GM12878 (cell line): ENCODE measurements around the gene PTX4. TPM values are rescaled to one million over a fixed set of nuclear protein-coding genes. Genes with fewer than 3 reads are reported as not detected.

Source experiments
- BMI1 ChIP-seq: fragments of 450-650 bp; IDR thresholded peaks from 2 replicates; pipeline ENCODE4 v1.6.1; 2016; ENCODE audit warnings: mild to moderate bottlenecking, moderate library complexity, borderline replicate concordance
- E2F8 ChIP-seq: fragments of 450-650 bp; IDR thresholded peaks from 2 replicates; pipeline ENCODE4 v1.6.1; 2018; ENCODE audit warnings: mild to moderate bottlenecking, low read depth, moderate library complexity; ENCODE audit not compliant: partially characterized antibody
- EP300 ChIP-seq, 2 experiments: fragments of 150-350 bp in 1 of 2; IDR thresholded peaks; 2 replicates each; pipeline ENCODE4 v1.6.1; 2011 to 2012; ENCODE audit warnings: low read depth in 2 of 2, low read length in 2 of 2, borderline replicate concordance in 1 of 2, improper control_type of control experiment in 1 of 2, inconsistent platforms in 1 of 2; ENCODE audit not compliant: control insufficient read depth in 1 of 2
- ETV6 ChIP-seq, 2 experiments: fragments of 450-650 bp in 1 of 2; IDR thresholded peaks in 1 of 2; conservative IDR thresholded peaks in 1 of 2; 2 replicates each; pipeline ENCODE4 v1.6.1; 2014; ENCODE audit warnings: antibody characterized with exemption in 1 of 2, borderline replicate concordance in 1 of 2, low read depth in 1 of 2, mild to moderate bottlenecking in 1 of 2, moderate library complexity in 1 of 2
- IKZF2 ChIP-seq, 2 experiments: fragments of 450-650 bp; IDR thresholded peaks; 2 replicates each; pipeline ENCODE4 v1.6.1; 2017; ENCODE audit warnings: mild to moderate bottlenecking in 2 of 2, moderate library complexity in 2 of 2
- POLR2AphosphoS2 ChIP-seq: IDR thresholded peaks from 2 replicates; pipeline ENCODE4 v1.6.1; 2011; ENCODE audit warnings: low read depth, mild to moderate bottlenecking, low read length, improper control_type of control experiment, moderate library complexity
- POLR2AphosphoS5 ChIP-seq: IDR thresholded peaks from 2 replicates; pipeline ENCODE4 v1.6.1; 2011; ENCODE audit warnings: mild to moderate bottlenecking, low read length, inconsistent platforms
- RFX5 ChIP-seq: IDR thresholded peaks from 2 replicates; pipeline ENCODE4 v1.6.1; 2011; ENCODE audit warnings: low read depth, low read length, improper control_type of control experiment
- SIN3A ChIP-seq: IDR thresholded peaks from 2 replicates; pipeline ENCODE4 v1.6.1; 2012; ENCODE audit warnings: low read depth, low read length, improper control_type of control experiment
- ZBTB33 ChIP-seq: fragments of 450-650 bp; IDR thresholded peaks from 2 replicates; pipeline ENCODE4 v1.6.1; 2017; ENCODE audit warnings: mild to moderate bottlenecking
- ZBTB40 ChIP-seq: fragments of 450-650 bp; IDR thresholded peaks from 2 replicates; pipeline ENCODE4 v1.6.1; 2016; ENCODE audit warnings: mild to moderate bottlenecking, moderate library complexity, borderline replicate concordance
- ZNF207 ChIP-seq: fragments of 450-650 bp; IDR thresholded peaks from 2 replicates; pipeline ENCODE4 v1.6.1; 2014; ENCODE audit warnings: antibody characterized with exemption, mild to moderate bottlenecking, borderline replicate concordance
- polyA plus RNA-seq, 11 experiments: library from polyadenylated mRNA; depleted of rRNA in 4 of 11; unstranded in 6 of 11; stranded (reverse) in 5 of 11; fragments of >200 nt; fragmentation: Nextera tagmentation in 4 of 11; fragmentation: Illumina TruSeq in 1 of 11; extraction: Ambion mirVana in 4 of 11; extraction: Trizol in 1 of 11; gene quantifications; 1 replicate in 1 of 11; 2 replicates in 10 of 11; pipeline versions ENCODE4 v1.2.1 to v1.2.3, GENCODE V29; 2011 to 2016; ENCODE audit warnings: inconsistent platforms in 2 of 11, missing spikeins in 2 of 11, low read depth in 1 of 11
- total RNA-seq, 4 experiments: library from RNA; depleted of rRNA in 3 of 4; stranded (reverse); fragments of >200 nt in 3 of 4; fragmentation: Illumina TruSeq in 1 of 4; extraction: Trizol in 1 of 4; gene quantifications; 2 replicates each; pipeline versions ENCODE4 v1.2.1 to v1.2.3, GENCODE V29; 2013 to 2021
- TF ChIP-seq, protein P1 (sequence below): fragments of 450-650 bp; IDR thresholded peaks from 2 replicates; pipeline ENCODE4 v1.6.1; 2017; ENCODE audit warnings: antibody characterized with exemption, mild to moderate bottlenecking, moderate library complexity
- TF ChIP-seq, protein P2 (sequence below): IDR thresholded peaks from 2 replicates; pipeline ENCODE4 v1.6.1; 2012; ENCODE audit warnings: low read length, inconsistent platforms

The PTX4 gene
- total and polyA plus RNA-seq, 10 of the 15 experiments (the other 5 are each of a cell fraction or from before 2014, with no cell fraction given): not detected

DNA sequence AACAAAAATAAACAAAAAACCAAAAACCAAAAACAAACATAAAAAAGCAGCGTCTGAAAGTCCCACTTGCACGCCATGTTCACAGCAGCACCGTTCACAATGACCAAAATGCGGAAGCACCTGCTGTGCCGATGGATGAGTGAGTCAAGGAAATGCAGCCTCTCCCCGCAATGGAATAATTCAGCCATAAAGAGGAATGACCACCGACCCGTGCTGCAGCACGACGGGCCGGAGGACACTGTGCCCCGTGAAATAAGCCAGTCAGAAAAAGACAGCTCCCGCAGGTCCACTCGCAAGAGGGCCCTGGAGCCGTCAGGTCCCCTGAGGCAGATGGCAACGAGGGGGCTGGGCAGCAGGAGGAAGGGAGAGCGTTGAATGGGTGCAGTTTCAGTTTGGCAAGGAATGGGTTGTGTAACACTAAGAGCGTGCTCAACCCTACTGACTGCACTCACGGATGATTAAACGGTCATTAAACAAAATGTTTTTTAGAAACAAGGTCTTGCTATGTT, 19.0 kb downstream of the PTX4 start (continued):
- TF ChIP-seq, protein P1, sequence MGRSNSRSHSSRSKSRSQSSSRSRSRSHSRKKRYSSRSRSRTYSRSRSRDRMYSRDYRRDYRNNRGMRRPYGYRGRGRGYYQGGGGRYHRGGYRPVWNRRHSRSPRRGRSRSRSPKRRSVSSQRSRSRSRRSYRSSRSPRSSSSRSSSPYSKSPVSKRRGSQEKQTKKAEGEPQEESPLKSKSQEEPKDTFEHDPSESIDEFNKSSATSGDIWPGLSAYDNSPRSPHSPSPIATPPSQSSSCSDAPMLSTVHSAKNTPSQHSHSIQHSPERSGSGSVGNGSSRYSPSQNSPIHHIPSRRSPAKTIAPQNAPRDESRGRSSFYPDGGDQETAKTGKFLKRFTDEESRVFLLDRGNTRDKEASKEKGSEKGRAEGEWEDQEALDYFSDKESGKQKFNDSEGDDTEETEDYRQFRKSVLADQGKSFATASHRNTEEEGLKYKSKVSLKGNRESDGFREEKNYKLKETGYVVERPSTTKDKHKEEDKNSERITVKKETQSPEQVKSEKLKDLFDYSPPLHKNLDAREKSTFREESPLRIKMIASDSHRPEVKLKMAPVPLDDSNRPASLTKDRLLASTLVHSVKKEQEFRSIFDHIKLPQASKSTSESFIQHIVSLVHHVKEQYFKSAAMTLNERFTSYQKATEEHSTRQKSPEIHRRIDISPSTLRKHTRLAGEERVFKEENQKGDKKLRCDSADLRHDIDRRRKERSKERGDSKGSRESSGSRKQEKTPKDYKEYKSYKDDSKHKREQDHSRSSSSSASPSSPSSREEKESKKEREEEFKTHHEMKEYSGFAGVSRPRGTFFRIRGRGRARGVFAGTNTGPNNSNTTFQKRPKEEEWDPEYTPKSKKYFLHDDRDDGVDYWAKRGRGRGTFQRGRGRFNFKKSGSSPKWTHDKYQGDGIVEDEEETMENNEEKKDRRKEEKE: no peak
- TF ChIP-seq ZNF207 (no peak), SIN3A (no peak), POLR2AphosphoS2 (no peak), IKZF2 (IDR thresholded peaks at IDR 0.05) (peak; percentile 41 to 57; a peak in 3 of 4 replicates), POLR2AphosphoS5 (0 out of 2 replicates have a peak, but pooled peaks have one; percentile 69), EP300 (IDR thresholded peaks at IDR 0.05; ENCODE audit: borderline replicate concordance in 1 of 2, control insufficient read depth in 1 of 2, low read depth in 2 of 2, low read length in 2 of 2) (0 out of 4 replicates have a peak, but pooled peaks of 1 of the 2 experiments have one; percentile 22), BMI1 (no peak), E2F8 (no peak), ETV6 (conservative IDR thresholded peaks at IDR 0.05 in 1 of 2, IDR thresholded peaks at IDR 0.05 in 1 of 2; ENCODE audit: borderline replicate concordance in 1 of 2, low read depth in 1 of 2) (no peak), RFX5 (no peak), ZBTB33 (no peak), ZBTB40 (no peak)
- TF ChIP-seq, protein P2, sequence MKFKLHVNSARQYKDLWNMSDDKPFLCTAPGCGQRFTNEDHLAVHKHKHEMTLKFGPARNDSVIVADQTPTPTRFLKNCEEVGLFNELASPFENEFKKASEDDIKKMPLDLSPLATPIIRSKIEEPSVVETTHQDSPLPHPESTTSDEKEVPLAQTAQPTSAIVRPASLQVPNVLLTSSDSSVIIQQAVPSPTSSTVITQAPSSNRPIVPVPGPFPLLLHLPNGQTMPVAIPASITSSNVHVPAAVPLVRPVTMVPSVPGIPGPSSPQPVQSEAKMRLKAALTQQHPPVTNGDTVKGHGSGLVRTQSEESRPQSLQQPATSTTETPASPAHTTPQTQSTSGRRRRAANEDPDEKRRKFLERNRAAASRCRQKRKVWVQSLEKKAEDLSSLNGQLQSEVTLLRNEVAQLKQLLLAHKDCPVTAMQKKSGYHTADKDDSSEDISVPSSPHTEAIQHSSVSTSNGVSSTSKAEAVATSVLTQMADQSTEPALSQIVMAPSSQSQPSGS: no peak
